ENCODE data around the gene MAD1L1. TPM values are rescaled to one million over a fixed set of nuclear protein-coding genes. Genes with fewer than 3 reads are reported as not detected.

The MAD1L1 gene
- total RNA-seq, 4 donors from 2014 or later: 22.3 to 56.6 (median 35.0) TPM

DNA sequence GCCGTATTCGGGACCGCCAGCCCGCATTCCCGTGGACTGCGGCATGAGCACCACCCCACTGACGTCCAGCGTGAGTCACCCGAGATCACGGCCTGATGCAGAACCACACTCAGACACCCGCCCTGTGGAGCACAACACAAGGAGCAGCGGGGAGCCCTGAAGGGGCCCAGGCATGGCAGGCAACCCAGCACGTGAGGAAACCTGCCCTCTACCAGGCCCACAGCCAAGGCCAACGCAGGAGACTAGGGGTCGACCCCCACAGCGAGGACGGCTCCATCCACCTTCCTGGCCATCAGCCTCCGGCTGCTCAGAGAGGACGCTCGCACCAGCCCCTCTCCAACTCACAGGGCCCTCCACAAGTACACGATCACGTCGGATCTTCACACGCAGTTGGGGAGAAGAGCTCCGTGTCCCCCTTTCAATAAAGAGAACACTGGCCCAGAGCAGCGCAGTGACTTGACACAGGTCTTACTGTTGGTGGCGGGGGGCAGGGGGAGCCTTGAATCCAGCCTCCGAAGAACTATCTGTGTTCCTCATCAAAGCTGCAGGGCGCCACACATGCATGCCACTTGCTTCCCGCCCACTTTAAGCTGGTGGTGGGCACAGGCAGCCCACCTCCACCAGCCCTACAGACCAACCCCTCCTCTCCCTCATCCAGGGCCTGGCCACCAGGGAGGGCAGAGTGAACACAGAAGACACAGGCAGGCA, 22.0 kb downstream of the MAD1L1 start:
- H3K36me3 ChIP-seq: peaks cover 0 to 73% of the 10 kb centered on the region in 2 donors
- TF ChIP-seq POLR2AphosphoS5 (IDR thresholded peaks at IDR 0.05): no peak
- TF ChIP-seq POLR2A (IDR thresholded peaks at IDR 0.05): no peak
- TF ChIP-seq, protein P1, sequence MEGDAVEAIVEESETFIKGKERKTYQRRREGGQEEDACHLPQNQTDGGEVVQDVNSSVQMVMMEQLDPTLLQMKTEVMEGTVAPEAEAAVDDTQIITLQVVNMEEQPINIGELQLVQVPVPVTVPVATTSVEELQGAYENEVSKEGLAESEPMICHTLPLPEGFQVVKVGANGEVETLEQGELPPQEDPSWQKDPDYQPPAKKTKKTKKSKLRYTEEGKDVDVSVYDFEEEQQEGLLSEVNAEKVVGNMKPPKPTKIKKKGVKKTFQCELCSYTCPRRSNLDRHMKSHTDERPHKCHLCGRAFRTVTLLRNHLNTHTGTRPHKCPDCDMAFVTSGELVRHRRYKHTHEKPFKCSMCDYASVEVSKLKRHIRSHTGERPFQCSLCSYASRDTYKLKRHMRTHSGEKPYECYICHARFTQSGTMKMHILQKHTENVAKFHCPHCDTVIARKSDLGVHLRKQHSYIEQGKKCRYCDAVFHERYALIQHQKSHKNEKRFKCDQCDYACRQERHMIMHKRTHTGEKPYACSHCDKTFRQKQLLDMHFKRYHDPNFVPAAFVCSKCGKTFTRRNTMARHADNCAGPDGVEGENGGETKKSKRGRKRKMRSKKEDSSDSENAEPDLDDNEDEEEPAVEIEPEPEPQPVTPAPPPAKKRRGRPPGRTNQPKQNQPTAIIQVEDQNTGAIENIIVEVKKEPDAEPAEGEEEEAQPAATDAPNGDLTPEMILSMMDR (IDR thresholded peaks at IDR 0.05): no peak
- TF ChIP-seq EP300 (IDR thresholded peaks at IDR 0.05): no peak
- no peak for ATAC-seq
- H3K27me3 ChIP-seq: no peaks in the 10 kb centered on the region
- no peaks in the 10 kb centered on the region for H3K9me3 ChIP-seq
- no peak overlapping the region for H3K27ac ChIP-seq
- 95 to 100% methylated on average over 3 to 4 of the region's 30 CpGs for WGBS, 2 donors (ENCODE audit: low coverage in 1 of 2)
- peaks cover 0 to 11% (median 4%) of the 10 kb centered on the region in 3 donors for H3K4me1 ChIP-seq
- H3K4me3 ChIP-seq: no peak overlapping the region

- TF ChIP-seq POLR2AphosphoS5 (IDR thresholded peaks at IDR 0.05): no peak
- TF ChIP-seq, protein P1 (IDR thresholded peaks at IDR 0.05): no peak
- TF ChIP-seq EP300 (IDR thresholded peaks at IDR 0.05): no peak
- TF ChIP-seq POLR2A (IDR thresholded peaks at IDR 0.05): no peak
- H3K27me3 ChIP-seq: no peaks in the 10 kb centered on the region
- H3K36me3 ChIP-seq: peaks cover 0 to 65% of the 10 kb centered on the region in 2 donors
- whole genome bisulfite sequencing, 2 donors (ENCODE audit: low coverage in 1 of 2): 79% methylated on average over 5 of the region's 8 CpGs; no CpG with 5 or more reads in 1 of the 2 donors
- H3K4me3 ChIP-seq: no peak overlapping the region
- H3K4me1 ChIP-seq: peaks cover 0 to 19% (median 8%) of the 10 kb centered on the region in 3 donors
- no peaks in the 10 kb centered on the region for H3K9me3 ChIP-seq
- H3K27ac ChIP-seq: no peak overlapping the region
- ATAC-seq: no peak
Observed at GRCh38 chr7:2209961-2210323, 22.8 kb downstream of the MAD1L1 start.

DNA sequence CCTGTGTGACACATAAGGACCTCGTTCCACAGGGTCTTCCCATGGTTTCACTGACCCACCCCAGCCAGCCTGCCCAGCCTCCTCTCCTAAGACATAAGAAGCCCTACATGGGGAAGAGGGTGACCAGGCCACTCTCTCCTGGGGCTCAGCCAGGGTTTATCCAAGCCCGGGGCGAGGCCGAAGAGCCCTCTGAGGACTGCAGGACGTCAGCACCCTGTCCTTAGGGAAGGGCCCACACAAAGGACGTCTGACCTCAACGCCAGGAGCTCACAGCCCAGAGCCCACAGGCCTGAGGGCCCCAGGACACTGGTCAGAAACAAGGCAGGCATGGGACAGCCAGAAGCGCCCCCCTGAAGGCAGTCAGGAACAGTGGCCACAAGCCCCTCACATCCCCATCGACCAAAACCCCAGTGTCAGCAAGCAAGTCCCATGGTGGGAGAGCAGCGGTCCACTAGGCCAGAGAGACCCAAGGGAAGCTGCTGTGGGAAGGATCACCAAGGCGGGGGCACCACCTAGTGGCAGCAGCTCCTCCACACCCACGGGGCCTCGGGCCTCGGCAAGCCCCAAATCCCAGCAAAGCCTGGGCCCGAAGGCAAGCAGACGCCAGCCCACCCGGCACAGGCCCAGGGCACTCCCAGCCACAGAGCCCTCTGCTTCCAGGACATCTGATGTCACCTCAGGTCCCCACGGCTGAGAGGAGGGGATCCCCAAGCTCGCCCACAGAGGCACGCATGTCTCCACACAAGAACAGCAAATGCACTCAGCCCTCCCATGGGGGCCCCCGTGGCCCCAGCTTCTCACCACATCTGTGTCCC, 23.4 kb downstream of the MAD1L1 start:
- no peak for TF ChIP-seq EP300 (IDR thresholded peaks at IDR 0.05)
- TF ChIP-seq, protein P1 (IDR thresholded peaks at IDR 0.05): peak in 3 of 4 experiments; percentile 83 to 89 (median 88)
- Histone ChIP-seq H3K36me3 (peaks cover 0 to 59% of the 10 kb centered on the region in 2 donors), H3K27ac (no peak overlapping the region), H3K4me1 (peaks cover 0 to 25% (median 9%) of the 10 kb centered on the region in 3 donors), H3K4me3 (no peak overlapping the region), H3K27me3 (no peaks in the 10 kb centered on the region), H3K9me3 (no peaks in the 10 kb centered on the region)
- peak; percentile 72 for ATAC-seq
- 60 to 78% methylated on average over 1 of the region's 21 CpGs for WGBS, 2 donors (ENCODE audit: low coverage in 1 of 2)

GRCh38 chr7:2208712-2209111, 24.0 kb downstream of the MAD1L1 start:
- TF ChIP-seq POLR2AphosphoS5 (IDR thresholded peaks at IDR 0.05): no peak
- TF ChIP-seq, protein P1 (IDR thresholded peaks at IDR 0.05): no peak
- TF ChIP-seq EP300 (IDR thresholded peaks at IDR 0.05): no peak
- no peak for TF ChIP-seq POLR2A (IDR thresholded peaks at IDR 0.05)
- WGBS, 2 donors (ENCODE audit: low coverage in 1 of 2): 78 to 93% methylated on average over 3 to 6 of the region's 16 CpGs
- no peaks in the 10 kb centered on the region for H3K27me3 ChIP-seq
- ATAC-seq: no peak
- H3K9me3 ChIP-seq: no peaks in the 10 kb centered on the region
- H3K4me1 ChIP-seq: peaks cover 0 to 31% (median 15%) of the 10 kb centered on the region in 3 donors
- peaks cover 0 to 53% of the 10 kb centered on the region in 2 donors for H3K36me3 ChIP-seq
- H3K4me3 ChIP-seq: no peak overlapping the region
- no peak overlapping the region for H3K27ac ChIP-seq
